HEK293 (cell line): ENCODE results near the gene NCOA6.

ENCODE experiments used
- CTCF ChIA-PET: fragments of 350-600 bp; formaldehyde crosslinking; extraction: SDS; loops from one replicate; lab custom pipeline; 2021; ENCODE audit warnings: antibody characterized with exemption; lab: Yijun Ruan, JAX
- POLR2A ChIA-PET: fragments of 300-600 bp; formaldehyde crosslinking; extraction: SDS; loops from one replicate; lab custom pipeline; 2020; ENCODE audit warnings: antibody characterized with exemption, inconsistent platforms; lab: Yijun Ruan, JAX
- H3K27ac ChIP-seq: fragments of 200-500 bp; sonication (Bioruptor generic); 2 replicates; pipeline ENCODE4 v1.5.1; 2014; ENCODE audit warnings: low read depth, low read length, control low read depth, inconsistent platforms; ENCODE audit errors: extremely low read depth
- H3K36me3 ChIP-seq, 2 experiments: fragments of 200-500 bp in 1 of 2; sonication (Bioruptor generic) in 1 of 2; 1 replicate in 1 of 2; 2 replicates in 1 of 2; pipeline ENCODE4 v1.5.1; 2014 to 2017; ENCODE audit warnings: inconsistent platforms in 2 of 2, low read length in 2 of 2; ENCODE audit not compliant: control insufficient read depth in 2 of 2, insufficient read depth in 1 of 2
- H3K4me1 ChIP-seq: fragments of 200-500 bp; sonication (Bioruptor generic); 2 replicates; pipeline ENCODE4 v1.5.1; 2014; ENCODE audit warnings: mild to moderate bottlenecking, low read length, inconsistent platforms; ENCODE audit not compliant: control insufficient read depth, insufficient read depth
- H3K4me3 ChIP-seq: 2 replicates; pipeline ENCODE4 v1.5.1; 2011; ENCODE audit warnings: low read depth, mild to moderate bottlenecking, control low read depth, low read length, moderate library complexity
- H3K9me3 ChIP-seq: fragments of 200-500 bp; sonication (Bioruptor generic); 2 replicates; pipeline ENCODE4 v1.5.1; 2014; ENCODE audit warnings: low read depth, low read length, inconsistent platforms; ENCODE audit not compliant: control insufficient read depth, insufficient read depth
- GLIS2 ChIP-seq: fragments of 450-650 bp; formaldehyde crosslinking; IDR thresholded peaks from 2 replicates; pipeline ENCODE4 v1.5.1; 2016; ENCODE audit warnings: missing biosample characterization, missing genetic modification characterization
- IKZF3 ChIP-seq: fragments of 450-650 bp; IDR thresholded peaks from 2 replicates; pipeline ENCODE4 v1.5.0; 2018; ENCODE audit warnings: missing biosample characterization, mild to moderate bottlenecking, missing genetic modification characterization, moderate library complexity
- PRDM1 ChIP-seq: fragments of 450-650 bp; formaldehyde crosslinking; IDR thresholded peaks from 2 replicates; pipeline ENCODE4; 2016; ENCODE audit warnings: missing biosample characterization, missing genetic modification characterization
- SCRT2 ChIP-seq: fragments of 450-650 bp; formaldehyde crosslinking; IDR thresholded peaks from 2 replicates; pipeline ENCODE4 v1.5.1; 2016; ENCODE audit warnings: missing biosample characterization, missing genetic modification characterization
- SP2 ChIP-seq: fragments of 450-650 bp; formaldehyde crosslinking; IDR thresholded peaks from 2 replicates; pipeline ENCODE4 v1.5.1; 2016; ENCODE audit warnings: missing biosample characterization, missing genetic modification characterization
- SP7 ChIP-seq: fragments of 450-650 bp; formaldehyde crosslinking; IDR thresholded peaks from 2 replicates; pipeline ENCODE4 v1.5.1; 2016; ENCODE audit warnings: missing biosample characterization, missing genetic modification characterization
- TCF7L2 ChIP-seq: IDR thresholded peaks from 2 replicates; pipeline ENCODE4 v1.6.1; 2011; ENCODE audit warnings: low read depth, mild to moderate bottlenecking, inconsistent platforms, low read length, moderate library complexity, borderline replicate concordance
- YY1 ChIP-seq: fragments of 450-650 bp; formaldehyde crosslinking; IDR thresholded peaks from 2 replicates; pipeline ENCODE4 v1.5.1; 2018; ENCODE audit warnings: missing biosample characterization, missing genetic modification characterization
- ZBTB17 ChIP-seq: fragments of 450-650 bp; formaldehyde crosslinking; IDR thresholded peaks from 2 replicates; pipeline ENCODE4 v1.5.1; 2016; ENCODE audit warnings: missing biosample characterization, missing genetic modification characterization
- ZFHX2 ChIP-seq: fragments of 450-650 bp; formaldehyde crosslinking; conservative IDR thresholded peaks from 2 replicates; pipeline ENCODE4 v1.5.1; 2016; ENCODE audit warnings: missing biosample characterization, missing genetic modification characterization
- ZIC2 ChIP-seq: fragments of 450-650 bp; formaldehyde crosslinking; IDR thresholded peaks from 2 replicates; pipeline ENCODE4 v1.5.1; 2016; ENCODE audit warnings: missing biosample characterization, missing genetic modification characterization
- ZNF157 ChIP-seq: fragments of 450-650 bp; formaldehyde crosslinking; IDR thresholded peaks from 2 replicates; pipeline ENCODE4 v1.5.1; 2016; ENCODE audit warnings: missing biosample characterization, missing genetic modification characterization
- ZNF174 ChIP-seq: fragments of 450-650 bp; formaldehyde crosslinking; IDR thresholded peaks from 2 replicates; pipeline ENCODE4 v1.5.0; 2017; ENCODE audit warnings: missing biosample characterization, mild to moderate bottlenecking, missing genetic modification characterization
- ZNF23 ChIP-seq: fragments of 450-650 bp; formaldehyde crosslinking; IDR thresholded peaks from 2 replicates; pipeline ENCODE4 v1.5.1; 2016; ENCODE audit warnings: missing biosample characterization, missing genetic modification characterization, borderline replicate concordance
- ZNF24 ChIP-seq: fragments of 450-650 bp; formaldehyde crosslinking; IDR thresholded peaks from 2 replicates; pipeline ENCODE4 v1.5.1; 2016; ENCODE audit warnings: missing biosample characterization, missing genetic modification characterization
- ZNF26 ChIP-seq: fragments of 450-650 bp; formaldehyde crosslinking; IDR thresholded peaks from 2 replicates; pipeline ENCODE4 v1.5.1; 2016; ENCODE audit warnings: missing biosample characterization, missing genetic modification characterization
- ZNF335 ChIP-seq: fragments of 450-650 bp; formaldehyde crosslinking; conservative IDR thresholded peaks from 2 replicates; pipeline ENCODE4 v1.5.1; 2016; ENCODE audit warnings: missing biosample characterization, missing genetic modification characterization
- ZNF404 ChIP-seq: fragments of 450-650 bp; formaldehyde crosslinking; IDR thresholded peaks from 2 replicates; pipeline ENCODE4 v1.5.1; 2017; ENCODE audit warnings: missing biosample characterization, missing genetic modification characterization
- ZNF416 ChIP-seq: fragments of 450-650 bp; formaldehyde crosslinking; IDR thresholded peaks from 2 replicates; pipeline ENCODE4 v1.5.1; 2016; ENCODE audit warnings: missing biosample characterization, missing genetic modification characterization
- ZNF488 ChIP-seq: fragments of 450-650 bp; formaldehyde crosslinking; IDR thresholded peaks from 2 replicates; pipeline ENCODE4 v1.5.1; 2016; ENCODE audit warnings: missing biosample characterization, missing genetic modification characterization
- ZNF501 ChIP-seq: fragments of 450-650 bp; formaldehyde crosslinking; IDR thresholded peaks from 2 replicates; pipeline ENCODE4 v1.5.1; 2016; ENCODE audit warnings: missing biosample characterization, missing genetic modification characterization
- ZNF76 ChIP-seq: fragments of 450-650 bp; formaldehyde crosslinking; IDR thresholded peaks from 2 replicates; pipeline ENCODE4; 2016; ENCODE audit warnings: low read depth, missing biosample characterization, missing genetic modification characterization, borderline replicate concordance
- ZSCAN16 ChIP-seq: fragments of 450-650 bp; formaldehyde crosslinking; IDR thresholded peaks from 2 replicates; pipeline ENCODE4 v1.5.1; 2016; ENCODE audit warnings: missing biosample characterization, missing genetic modification characterization
- TF ChIP-seq, protein P1 (sequence below): fragments of 450-650 bp; formaldehyde crosslinking; IDR thresholded peaks from 2 replicates; pipeline ENCODE4 v1.5.1; 2016; ENCODE audit warnings: missing biosample characterization, missing genetic modification characterization
- TF ChIP-seq, protein P2 (sequence below): fragments of 450-650 bp; formaldehyde crosslinking; IDR thresholded peaks from 2 replicates; pipeline ENCODE4 v1.5.1; 2016; ENCODE audit warnings: missing biosample characterization, missing genetic modification characterization
- TF ChIP-seq, protein P3 (sequence below): fragments of 450-650 bp; formaldehyde crosslinking; IDR thresholded peaks from 2 replicates; pipeline ENCODE4 v1.5.1; 2017; ENCODE audit warnings: missing biosample characterization, missing genetic modification characterization

The NCOA6 gene

GRCh38 chr20:34824452-34824805 is 1.0 kb downstream of the NCOA6 start (continued):
- no peak for TF ChIP-seq ZNF26 (tag by site-specific recombination)
- TF ChIP-seq ZBTB17 (tag by site-specific recombination) = 0 out of 2 replicates have a peak, but pooled peaks have one; percentile 60
- peak; percentile 63 for TF ChIP-seq SP2
- no peak for TF ChIP-seq ZNF174 (tag by site-specific recombination)
- TF ChIP-seq ZNF416 = no peak
- TF ChIP-seq IKZF3 (tag by site-specific recombination) = no peak
- no peak for TF ChIP-seq ZNF24 (tag by site-specific recombination)
- no peak for TF ChIP-seq ZNF501 (tag by site-specific recombination)
- TF ChIP-seq, all 188 proteins: peak for 6

- ChIA-PET POLR2A (interaction anchor here (0.6 to 1.1 kb wide), 6 partner anchors 11 to 266 kb away, joined by 3 to 5 read pairs (median 4); partner anchors contain the start of genes ACSS2 and PIGU), CTCF (interaction anchor here (0.6 to 1.0 kb wide), 2 partner anchors 55 to 342 kb away, joined by 3 read pairs; no protein-coding TSS in a partner anchor)
- no peak overlapping the region for H3K27ac ChIP-seq
These were observed 1.4 kb downstream of the NCOA6 start for GRCh38 chr20:34824026-34824425.

More at GRCh38 chr20:34824026-34824425, 1.4 kb downstream of the NCOA6 start:
- Histone ChIP-seq H3K36me3 (no peaks in the 10 kb centered on the region), H3K4me1 (no peaks in the 10 kb centered on the region; the same call in 1 of the 2 replicates), H3K9me3 (no peaks in the 10 kb centered on the region), H3K4me3 (peak overlapping the region; percentile 96)
- no peak for TF ChIP-seq ZNF76
- no peak for TF ChIP-seq SP7 (tag by site-specific recombination)
- TF ChIP-seq YY1 (tag by site-specific recombination) = no peak
- no peak for TF ChIP-seq ZNF404
- TF ChIP-seq SCRT2 = no peak
- no peak for TF ChIP-seq ZNF488 (tag by site-specific recombination)
- no peak for TF ChIP-seq ZNF157 (tag by site-specific recombination)
- TF ChIP-seq ZIC2 (tag by site-specific recombination) = no peak
- no peak for TF ChIP-seq ZSCAN16
- TF ChIP-seq, protein P1, sequence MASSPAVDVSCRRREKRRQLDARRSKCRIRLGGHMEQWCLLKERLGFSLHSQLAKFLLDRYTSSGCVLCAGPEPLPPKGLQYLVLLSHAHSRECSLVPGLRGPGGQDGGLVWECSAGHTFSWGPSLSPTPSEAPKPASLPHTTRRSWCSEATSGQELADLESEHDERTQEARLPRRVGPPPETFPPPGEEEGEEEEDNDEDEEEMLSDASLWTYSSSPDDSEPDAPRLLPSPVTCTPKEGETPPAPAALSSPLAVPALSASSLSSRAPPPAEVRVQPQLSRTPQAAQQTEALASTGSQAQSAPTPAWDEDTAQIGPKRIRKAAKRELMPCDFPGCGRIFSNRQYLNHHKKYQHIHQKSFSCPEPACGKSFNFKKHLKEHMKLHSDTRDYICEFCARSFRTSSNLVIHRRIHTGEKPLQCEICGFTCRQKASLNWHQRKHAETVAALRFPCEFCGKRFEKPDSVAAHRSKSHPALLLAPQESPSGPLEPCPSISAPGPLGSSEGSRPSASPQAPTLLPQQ (tag by site-specific recombination) = no peak
- no peak for TF ChIP-seq ZNF335 (tag by site-specific recombination)
- no peak for TF ChIP-seq ZFHX2 (tag by site-specific recombination)
- TF ChIP-seq GLIS2 (tag by site-specific recombination) = no peak
- TF ChIP-seq, protein P2, sequence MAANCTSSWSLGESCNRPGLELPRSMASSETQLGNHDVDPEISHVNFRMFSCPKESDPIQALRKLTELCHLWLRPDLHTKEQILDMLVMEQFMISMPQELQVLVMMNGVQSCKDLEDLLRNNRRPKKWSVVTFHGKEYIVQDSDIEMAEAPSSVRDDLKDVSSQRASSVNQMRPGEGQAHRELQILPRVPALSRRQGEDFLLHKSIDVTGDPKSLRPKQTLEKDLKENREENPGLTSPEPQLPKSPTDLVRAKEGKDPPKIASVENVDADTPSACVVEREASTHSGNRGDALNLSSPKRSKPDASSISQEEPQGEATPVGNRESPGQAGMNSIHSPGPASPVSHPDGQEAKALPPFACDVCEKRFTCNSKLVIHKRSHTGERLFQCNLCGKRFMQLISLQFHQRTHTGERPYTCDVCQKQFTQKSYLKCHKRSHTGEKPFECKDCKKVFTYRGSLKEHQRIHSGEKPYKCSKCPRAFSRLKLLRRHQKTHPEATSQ (tag by site-specific recombination) = no peak
- TF ChIP-seq ZNF23 (tag by site-specific recombination) = no peak
- TF ChIP-seq PRDM1 (tag by site-specific recombination) = no peak; the same call in 1 of the 2 replicates
- TF ChIP-seq, protein P3, sequence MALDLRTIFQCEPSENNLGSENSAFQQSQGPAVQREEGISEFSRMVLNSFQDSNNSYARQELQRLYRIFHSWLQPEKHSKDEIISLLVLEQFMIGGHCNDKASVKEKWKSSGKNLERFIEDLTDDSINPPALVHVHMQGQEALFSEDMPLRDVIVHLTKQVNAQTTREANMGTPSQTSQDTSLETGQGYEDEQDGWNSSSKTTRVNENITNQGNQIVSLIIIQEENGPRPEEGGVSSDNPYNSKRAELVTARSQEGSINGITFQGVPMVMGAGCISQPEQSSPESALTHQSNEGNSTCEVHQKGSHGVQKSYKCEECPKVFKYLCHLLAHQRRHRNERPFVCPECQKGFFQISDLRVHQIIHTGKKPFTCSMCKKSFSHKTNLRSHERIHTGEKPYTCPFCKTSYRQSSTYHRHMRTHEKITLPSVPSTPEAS (tag by site-specific recombination) = no peak
- no peak for TF ChIP-seq TCF7L2
